Right lung (tissue), 5 donors: Measurements from ENCODE around the gene CASKIN1. TPM values are rescaled to one million over a fixed set of nuclear protein-coding genes. Genes with fewer than 3 reads are reported as not detected.

Experiments
- DNase-seq, 2 donors: peaks; one replicate each; pipeline ENCODE4 v3.0.0-alpha.2; 2013
- polyA plus RNA-seq, 5 donors: library from polyadenylated mRNA; unstranded; fragments of 120-200 nt; gene quantifications; one replicate each; pipeline versions ENCODE4 v1.2.1 to v1.2.3, GENCODE V29; 2013; ENCODE audit warnings: inconsistent platforms in 1 of 5, low replicate concordance in 1 of 5; ENCODE audit not compliant: insufficient read length in 5 of 5, insufficient read depth in 1 of 5

The CASKIN1 gene
- polyA plus RNA-seq, 5 donors, result 0.16 to 0.85 (median 0.50) TPM

- DNase-seq, result no peak
Measured at GRCh38 chr16:2177561-2177960, 18.8 kb downstream of the CASKIN1 start.

GRCh38 chr16:2177101-2177500 is 19.3 kb downstream of the CASKIN1 start:
- DNase-seq, result no peak

- DNase-seq, result no peak
Measured at GRCh38 chr16:2176047-2176446, 20.4 kb downstream of the CASKIN1 start.

GRCh38 chr16:2175454-2175853 is 21.0 kb downstream of the CASKIN1 start:
- DNase-seq, result no peak

- no peak for DNase-seq
Measured at GRCh38 chr16:2174396-2175131, 21.8 kb downstream of the CASKIN1 start.

- no peak for DNase-seq
Measured at GRCh38 chr16:2173916-2174315, 22.5 kb downstream of the CASKIN1 start.

GRCh38 chr16:2173366-2173765 is 23.0 kb downstream of the CASKIN1 start:
- no peak for DNase-seq

- no peak for DNase-seq
Measured at GRCh38 chr16:2172688-2173335, 23.6 kb downstream of the CASKIN1 start.

GRCh38 chr16:2171601-2172178 is 24.7 kb downstream of the CASKIN1 start:
- no peak for DNase-seq

- no peak for DNase-seq
Measured at GRCh38 chr16:2170587-2171435, 25.6 kb downstream of the CASKIN1 start.

- no peak for DNase-seq
Measured at GRCh38 chr16:2170080-2170479, 26.3 kb downstream of the CASKIN1 start.

- no peak for DNase-seq
Measured at GRCh38 chr16:2167068-2167638, 29.3 kb downstream of the CASKIN1 start.

- no peak for DNase-seq
Measured at GRCh38 chr16:2166263-2167067, 29.9 kb downstream of the CASKIN1 start.

- no peak for DNase-seq
Measured at GRCh38 chr16:2165861-2166260, 30.5 kb downstream of the CASKIN1 start.

- DNase-seq, result no peak
Measured at GRCh38 chr16:2163211-2163881, 33.1 kb downstream of the CASKIN1 start.

GRCh38 chr16:2162676-2163118 is 33.7 kb downstream of the CASKIN1 start:
- no peak for DNase-seq

GRCh38 chr16:2161911-2162310 is 34.5 kb downstream of the CASKIN1 start:
- DNase-seq, result no peak

- DNase-seq, result peak in 1 of 2 donors; percentile 52
Measured at GRCh38 chr16:2160915-2161551, 35.4 kb downstream of the CASKIN1 start.

GRCh38 chr16:2159175-2159838 is 37.1 kb downstream of the CASKIN1 start:
- peak; percentile 71 to 76 for DNase-seq
